Globus pallidus (tissue), 1 donor: ENCODE measurements around the gene CDC42EP4.

Experiments used
- DNase-seq: peaks from one replicate; pipeline ENCODE4 v3.0.0-alpha.2; 2015; ENCODE audit warnings: low spot score

The CDC42EP4 gene

GRCh38 chr17:73251871-73252270 lies 59.9 kb downstream of the CDC42EP4 start:
- no peak for DNase-seq

GRCh38 chr17:73250851-73251640 lies 60.8 kb downstream of the CDC42EP4 start:
- DNase-seq = no peak

- no peak for DNase-seq
Measured at GRCh38 chr17:73249700-73250099, 62.1 kb downstream of the CDC42EP4 start.

GRCh38 chr17:73248532-73248931 lies 63.3 kb downstream of the CDC42EP4 start:
- no peak for DNase-seq

GRCh38 chr17:73247726-73248125 lies 64.1 kb downstream of the CDC42EP4 start:
- no peak for DNase-seq

- DNase-seq = no peak
Measured at GRCh38 chr17:73240561-73240960, 71.2 kb downstream of the CDC42EP4 start.

GRCh38 chr17:73237714-73238113 lies 74.1 kb downstream of the CDC42EP4 start:
- no peak for DNase-seq

- DNase-seq = no peak
Measured at GRCh38 chr17:73234736-73235135, 77.1 kb downstream of the CDC42EP4 start.
